T-helper 1 cell (primary cell): ENCODE data around the gene OLFM1.

ENCODE experiments used
- DNase-seq, 5 donors: peaks; one replicate each; pipeline ENCODE4 v3.0.0-alpha.2; 2012 to 2020

The OLFM1 gene

DNA sequence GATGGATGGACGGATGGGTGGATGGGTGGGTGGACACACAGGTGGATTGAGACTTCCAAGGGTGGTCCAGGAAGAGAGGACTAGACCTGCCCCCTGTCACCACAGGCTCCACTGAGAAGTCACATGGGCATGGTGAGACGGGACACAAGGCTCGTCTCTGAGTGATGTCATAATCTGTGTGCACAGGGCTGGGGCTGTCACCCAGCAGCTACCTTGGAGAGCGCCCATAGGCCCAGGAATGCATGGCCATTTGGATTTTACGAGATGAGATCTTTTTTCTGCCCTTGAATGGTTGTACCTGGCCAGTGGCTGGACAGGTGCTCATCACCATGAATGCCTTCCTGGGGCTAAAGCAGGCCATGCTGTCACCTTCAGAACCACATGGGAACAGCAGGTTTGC is 3.1 kb downstream of the OLFM1 start:
- DNase-seq, result no peak

DNA sequence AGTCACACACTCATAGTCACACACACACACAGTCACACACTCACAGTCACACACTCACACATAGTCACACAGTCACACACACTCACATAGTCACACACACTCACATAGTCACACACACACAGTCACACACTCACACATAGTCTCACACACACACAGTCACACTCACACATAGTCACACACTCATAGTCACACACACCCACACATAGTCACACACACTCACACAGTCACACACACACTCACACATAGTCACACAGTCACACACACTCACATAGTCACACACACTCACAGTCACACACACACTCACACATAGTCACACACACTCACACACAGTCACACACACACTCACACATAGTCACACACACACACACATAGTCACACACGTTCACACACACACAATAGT is 4.1 kb downstream of the OLFM1 start:
- DNase-seq, result no peak

DNA sequence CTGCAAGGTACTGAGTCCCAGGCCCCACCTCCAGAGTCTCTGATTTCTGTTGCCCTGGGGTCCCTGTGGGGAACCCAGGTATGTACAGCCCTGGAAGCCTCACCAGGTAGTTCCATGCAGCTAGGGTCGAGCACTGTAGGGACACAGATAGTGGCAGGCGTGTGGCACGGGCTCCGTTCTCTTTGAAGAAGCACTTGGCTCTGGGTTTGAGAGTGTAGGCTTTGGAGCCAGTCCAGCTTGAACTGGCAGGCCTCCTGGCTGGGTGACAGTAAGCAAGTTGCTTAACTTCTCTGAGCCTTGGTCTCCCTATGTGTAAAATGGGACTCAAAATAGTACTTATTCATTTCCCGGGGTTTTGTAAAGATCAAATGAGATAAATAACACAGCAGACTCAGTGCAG is 5.6 kb downstream of the OLFM1 start:
- DNase-seq, result no peak

DNA sequence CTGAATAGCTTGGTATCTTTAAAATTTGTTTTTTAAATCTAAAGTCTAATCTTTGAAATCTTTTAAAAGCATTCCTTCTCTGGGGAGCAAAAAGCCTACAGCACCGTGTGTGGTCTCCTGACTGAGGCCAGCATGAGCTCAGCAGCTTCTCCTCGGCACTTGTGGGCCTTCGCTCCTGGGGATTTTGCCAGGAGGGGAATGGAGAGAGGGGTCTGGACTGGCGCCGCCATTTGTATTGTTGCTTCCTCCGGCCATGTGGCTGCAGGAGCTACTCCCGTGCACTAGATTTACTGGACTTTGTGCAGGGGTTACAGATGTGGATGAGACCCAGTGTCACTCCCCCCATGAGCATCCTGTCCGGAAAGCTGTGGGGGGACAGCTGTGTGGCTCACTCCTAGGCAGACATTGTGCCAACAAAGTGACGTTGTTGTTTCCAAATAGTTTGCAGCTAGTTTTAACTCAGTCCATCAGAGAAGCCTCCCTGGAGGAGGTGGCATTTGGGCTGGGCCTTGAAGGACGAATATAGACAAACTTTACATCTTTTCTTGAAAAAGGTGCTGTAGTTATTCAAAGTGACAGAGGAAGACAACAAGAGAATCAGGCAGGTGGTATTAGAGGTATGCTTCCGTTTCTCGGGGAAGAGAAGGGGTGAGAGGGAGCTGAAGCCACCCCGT is 6.6 kb downstream of the OLFM1 start:
- no peak for DNase-seq

DNA sequence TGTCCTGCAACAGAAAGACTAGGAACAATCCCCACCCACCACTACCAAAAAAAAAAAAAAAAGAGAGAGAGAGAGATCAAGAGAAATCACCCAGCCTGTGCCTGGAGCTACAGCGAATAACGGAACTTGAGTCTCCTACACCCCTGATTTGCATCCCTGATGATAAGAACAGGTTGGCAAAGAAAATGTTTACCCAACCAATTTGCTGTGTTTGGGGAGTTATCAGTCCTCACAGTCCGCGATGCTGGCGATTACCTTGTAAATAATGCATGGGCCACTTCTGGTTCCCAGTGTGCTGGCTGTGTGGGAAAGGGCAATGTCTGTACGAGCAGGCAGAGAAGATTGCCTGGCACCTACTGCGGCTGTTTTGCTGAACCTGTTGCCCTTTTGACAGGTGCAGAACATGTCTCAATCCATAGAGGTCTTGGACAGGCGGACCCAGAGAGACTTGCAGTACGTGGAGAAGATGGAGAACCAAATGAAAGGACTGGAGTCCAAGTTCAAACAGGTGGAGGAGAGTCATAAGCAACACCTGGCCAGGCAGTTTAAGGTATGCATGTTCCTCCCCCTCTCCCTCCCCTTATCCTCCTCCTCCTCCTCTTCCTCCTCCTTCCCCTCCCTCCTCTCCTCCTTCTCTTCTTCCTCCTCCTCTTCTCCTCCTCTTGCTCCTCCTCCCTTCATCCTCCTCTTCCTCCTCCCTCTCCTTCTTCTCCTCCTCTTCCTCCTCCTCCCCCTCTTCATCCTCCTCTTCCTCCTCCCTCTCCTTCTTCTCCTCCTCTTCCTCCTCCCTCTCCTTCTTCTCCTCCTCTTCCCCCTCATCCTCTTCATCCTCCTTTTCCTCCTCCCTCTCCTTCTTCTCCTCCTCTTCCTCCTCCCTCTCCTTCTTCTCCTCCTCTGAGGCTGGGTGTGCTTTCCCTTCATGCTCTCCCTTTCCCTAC is 8.3 kb downstream of the OLFM1 start:
- DNase-seq, result no peak

DNA sequence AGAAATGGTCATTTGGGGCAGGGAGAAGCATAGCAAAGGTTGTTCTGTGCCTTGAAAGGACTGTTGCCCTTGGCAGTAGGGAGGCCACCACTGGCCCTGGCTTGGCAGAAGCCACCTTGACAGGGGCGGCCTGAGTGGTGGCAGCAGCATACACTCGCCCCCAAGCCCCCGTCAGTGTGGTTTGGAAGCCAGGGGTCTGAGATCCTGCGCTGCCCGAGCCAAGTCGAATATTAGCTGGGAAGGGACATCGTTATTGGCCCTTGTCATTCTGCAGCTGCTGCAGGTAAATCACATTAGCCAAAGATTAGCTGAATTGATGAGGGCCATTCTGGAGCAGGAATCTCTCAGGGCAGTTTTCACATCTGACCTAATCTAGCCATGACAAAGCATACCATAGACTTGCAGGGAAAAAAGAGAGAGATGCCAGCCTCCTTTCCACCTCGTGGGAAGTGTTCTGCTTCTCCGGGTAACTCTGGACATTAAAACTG is 9.0 kb downstream of the OLFM1 start:
- no peak for DNase-seq

DNA sequence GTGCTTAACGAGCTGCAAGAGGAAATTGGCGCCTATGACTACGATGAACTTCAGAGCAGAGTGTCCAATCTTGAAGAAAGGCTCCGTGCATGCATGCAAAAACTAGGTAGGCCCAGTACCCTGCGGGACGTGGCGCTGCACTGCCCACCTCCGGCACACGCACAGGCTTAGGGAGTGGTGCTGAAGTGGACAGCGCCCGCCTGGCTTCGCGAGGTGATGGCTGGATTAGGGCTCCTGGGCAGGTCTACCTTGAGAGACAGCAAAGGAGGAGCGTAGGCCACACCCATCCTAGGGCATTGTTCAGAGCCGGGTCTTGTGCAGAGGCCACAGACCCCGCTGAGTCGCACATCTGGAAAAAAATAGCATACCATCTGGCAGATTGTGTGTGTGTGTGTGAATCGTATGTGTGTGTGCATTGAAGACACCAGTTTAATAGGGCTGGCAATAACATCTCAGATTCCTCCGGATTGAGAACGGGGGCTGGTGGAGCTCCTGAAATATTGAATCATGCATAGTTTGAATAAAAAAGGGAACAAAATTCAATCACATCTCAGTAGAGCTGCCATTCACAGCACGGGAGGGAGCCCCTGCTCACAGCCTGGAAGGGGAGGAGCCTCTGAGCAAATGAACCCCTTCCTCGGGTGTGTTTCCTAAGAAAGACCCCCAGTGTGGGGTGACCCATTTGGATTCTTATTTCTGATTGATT is 11.1 kb downstream of the OLFM1 start:
- DNase-seq, result no peak

DNA sequence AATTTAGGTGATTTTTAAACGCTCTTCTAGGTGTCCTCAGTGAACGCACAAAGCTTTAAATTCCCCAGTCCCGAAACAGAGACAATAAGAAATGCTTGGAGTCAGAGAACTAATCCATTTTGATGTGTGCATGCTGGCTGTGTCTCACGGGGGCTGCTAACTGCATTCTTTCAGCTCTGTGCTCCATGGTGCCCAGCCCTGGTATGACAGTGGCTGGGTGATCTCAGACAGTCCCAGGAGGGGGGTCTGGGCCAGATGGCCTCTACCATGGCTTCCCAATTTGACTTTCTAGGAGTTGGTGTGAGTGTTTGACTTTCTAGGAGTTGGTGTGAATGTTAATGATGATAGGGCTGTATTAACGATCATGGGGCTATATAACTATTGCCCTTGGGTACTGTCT is 12.1 kb downstream of the OLFM1 start:
- DNase-seq, result no peak

DNA sequence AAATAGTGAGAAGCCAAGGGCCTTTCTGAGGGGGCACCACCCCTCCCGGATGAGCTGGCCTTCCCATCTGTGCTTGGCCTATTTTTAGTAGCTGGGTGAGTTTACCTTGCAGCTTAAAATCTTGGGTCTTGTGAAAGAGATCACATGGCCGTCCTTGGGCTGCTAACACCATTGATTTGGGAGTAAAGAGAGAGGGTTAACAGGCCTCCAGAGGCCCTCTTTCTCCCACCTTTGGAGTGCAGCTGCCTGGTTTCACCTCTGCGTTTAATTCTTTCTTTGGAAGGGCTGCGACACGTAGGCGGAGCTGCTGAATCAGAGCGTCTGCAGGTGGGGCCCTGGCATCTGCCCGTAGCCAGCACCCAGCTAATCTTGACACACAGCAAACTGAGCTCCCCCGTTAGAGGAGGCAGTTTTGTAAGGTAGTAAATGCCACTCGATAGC is 12.8 kb downstream of the OLFM1 start:
- no peak for DNase-seq

DNA sequence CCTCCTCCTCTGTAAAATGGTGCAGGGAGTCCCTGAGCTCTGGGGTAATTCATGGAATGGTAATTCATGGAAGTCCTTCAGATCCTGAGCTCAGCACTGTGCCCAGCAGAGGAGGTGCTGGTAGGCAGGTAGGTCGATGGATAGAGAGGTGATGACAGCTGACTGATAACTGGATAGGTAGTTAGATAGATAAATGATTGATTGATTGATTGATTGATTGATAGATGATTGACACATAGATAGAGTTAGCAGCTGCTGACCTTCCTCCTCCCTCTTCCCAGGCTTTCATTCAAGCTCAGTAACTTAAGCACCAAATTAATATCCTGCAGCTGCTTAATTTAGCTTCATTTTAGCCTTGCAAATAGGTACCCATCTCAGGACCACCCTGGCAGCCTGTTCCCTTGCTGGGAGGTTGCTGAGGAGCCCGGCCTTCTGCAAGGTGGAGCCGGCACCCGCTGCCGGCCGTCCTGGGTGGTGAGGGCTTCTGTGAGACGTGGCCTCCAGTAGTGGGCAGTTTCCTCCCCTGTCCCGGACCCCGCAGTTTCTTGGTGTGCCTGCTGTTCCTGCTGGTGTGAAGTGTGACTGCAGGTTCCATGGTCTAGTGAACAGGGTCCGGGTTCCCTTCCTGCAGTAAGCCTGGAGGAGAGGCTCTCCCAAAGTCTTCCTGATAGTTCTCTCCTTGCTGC is 13.4 kb downstream of the OLFM1 start:
- DNase-seq, result no peak

DNA sequence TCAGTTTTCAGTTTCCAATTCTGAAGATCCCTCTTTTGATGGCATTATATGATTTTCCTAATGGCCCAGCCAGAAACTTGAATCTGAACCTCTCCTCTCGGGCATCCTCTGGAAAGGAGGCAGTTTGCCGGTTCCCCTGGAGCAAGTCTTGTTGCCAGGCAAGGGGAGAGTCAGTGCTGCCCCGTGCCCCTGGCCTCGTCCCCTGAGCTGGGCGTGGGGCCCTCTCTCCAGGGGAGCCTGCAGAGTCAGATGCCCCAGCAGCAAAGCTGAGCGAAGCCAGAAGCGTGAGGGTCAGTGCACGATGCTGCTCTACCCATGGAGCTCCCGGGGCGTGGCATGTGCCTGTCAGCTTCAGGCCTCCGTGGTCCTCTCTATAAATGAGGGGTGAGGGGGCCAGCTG is 14.0 kb downstream of the OLFM1 start:
- DNase-seq, result no peak

DNA sequence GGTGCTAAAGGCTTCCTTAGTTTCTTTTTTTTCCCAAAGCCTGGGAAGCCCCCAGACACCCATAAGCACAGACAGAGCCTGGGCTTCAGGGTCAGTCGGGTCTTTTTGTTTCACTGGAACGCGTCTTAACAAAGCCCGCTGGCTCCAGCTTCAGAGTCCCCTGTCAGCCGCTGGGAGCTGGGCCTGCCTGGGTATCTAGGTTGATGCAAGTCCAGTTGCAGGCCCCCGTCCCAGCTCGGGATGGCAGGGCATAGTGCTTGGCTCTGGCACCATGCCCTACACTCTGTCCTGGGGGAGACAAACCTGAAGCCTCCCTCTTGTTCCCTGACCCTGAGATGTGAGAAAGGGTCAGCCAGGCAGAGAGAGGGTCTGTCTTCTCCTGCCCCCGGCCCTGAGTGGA is 14.5 kb downstream of the OLFM1 start:
- DNase-seq, result no peak

DNA sequence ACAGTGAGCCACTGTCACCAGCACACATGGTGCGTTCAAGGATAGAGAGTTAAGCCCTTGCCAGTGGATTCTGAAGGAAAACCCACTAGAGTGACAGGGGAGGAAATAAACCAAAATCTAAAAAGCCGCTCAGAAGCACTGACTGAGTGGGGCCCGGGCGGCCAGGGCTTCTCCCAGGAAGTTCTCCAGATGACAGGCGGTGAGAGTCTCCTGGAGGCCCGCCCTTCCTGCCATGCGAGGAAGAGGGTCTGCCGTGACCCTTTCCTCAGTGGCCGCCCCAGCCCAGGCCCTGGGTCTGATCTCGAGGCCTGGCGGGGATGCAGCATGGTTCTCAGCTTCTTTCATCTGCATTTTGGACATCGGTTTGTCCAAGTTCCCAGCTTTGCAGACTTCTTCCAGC is 14.9 kb downstream of the OLFM1 start:
- DNase-seq, result no peak

DNA sequence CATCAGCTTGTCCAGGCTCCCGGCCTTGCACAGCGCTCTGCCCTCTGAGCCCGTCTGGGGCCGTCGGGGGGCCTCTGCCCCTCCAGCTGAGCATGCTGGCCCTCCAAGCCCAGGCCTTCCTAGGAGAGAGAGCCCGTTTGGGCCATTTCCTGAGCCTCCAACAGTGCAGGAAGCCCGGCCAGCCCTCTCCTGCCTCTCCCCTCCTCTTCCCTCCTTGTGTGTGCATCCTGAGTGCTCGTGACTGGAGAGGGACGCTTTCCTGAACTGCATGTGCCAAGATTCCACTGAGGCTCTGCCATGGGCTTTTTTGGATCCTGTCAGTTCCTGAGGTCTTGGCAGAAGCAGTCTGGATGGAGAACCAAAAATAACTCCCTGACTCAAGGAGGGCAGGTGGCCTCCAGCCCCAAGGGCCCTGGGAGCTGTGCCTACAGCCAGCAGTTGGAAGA is 15.6 kb downstream of the OLFM1 start:
- DNase-seq, result no peak

DNA sequence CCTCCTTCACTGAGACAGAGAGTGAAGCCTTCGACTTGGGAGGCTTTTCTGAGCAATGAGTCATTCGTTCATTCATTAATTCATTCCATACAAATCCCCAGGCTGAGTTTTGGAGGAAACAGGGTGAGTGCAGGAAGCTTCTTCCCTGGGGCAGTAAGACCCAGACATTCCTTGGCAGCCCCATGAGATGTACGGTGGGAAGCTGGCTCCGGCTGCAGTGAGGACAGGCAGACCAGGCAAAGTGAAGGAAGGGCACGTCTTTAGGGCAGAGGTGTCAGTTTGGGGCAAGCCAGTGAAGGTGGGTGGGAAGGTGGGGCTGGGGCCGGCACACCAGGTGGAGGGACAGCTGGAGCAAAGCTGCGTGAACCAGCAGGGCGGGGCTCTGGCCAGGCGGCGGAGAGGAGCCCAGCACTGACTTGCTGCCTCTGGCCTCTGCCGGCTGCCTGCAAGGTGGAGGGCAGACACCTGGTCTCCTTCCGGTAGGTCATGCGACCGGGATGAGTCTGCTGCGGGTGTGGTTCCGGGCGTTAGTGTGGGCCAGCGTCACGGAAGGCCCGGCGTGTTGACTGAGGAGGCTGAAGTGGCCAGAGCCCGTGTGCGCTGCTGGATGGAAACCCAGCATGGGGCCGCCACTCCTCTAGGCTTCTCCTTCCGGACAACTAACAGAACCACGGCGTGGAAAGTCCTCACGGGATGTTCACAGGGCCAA is 16.6 kb downstream of the OLFM1 start:
- no peak for DNase-seq

DNA sequence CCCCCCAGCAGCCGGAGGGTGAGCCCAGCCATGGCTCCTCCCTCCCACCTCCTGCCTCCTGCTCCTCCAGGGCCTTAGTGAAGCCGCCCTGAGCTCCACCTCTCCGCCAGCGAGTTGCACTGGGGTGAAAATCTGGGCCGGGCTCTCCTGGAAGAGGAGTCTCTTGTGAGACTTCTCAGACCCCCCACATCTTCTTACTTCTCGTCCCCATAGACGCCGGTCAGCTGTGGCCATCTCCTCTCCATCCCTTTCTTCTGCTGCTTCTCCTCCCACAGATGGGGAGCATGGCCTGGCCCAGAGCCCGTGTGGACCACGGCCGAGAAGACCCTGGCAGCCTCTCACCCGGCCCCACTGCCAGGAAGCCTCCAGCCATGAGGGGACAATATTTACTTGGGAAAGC is 17.3 kb downstream of the OLFM1 start:
- no peak for DNase-seq

DNA sequence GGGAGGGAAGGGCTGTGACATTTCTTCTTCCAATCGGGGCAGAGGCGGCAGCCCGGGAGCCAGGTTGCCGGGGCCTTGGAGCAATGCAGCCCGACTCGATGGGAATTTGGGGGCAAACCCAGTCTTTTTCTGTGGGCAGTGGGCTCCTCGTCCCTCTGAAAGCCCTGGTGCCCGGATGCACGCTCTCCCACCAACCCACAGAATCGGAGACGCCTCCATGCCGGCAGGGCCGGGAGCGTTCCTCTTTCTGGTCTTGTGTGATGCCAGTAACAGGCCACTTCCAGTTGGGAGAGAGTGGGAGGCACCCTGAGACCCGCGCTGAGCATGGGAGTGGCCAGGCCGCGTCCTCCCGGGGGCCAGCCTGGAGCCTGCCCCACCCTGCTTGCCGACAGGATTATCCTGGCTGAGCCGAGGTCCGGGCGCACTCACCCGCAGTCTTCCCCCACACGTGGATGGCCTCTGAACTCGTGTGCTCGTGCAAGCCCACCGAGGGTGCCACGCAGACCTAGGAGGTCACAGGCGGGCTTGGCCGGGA is 17.8 kb downstream of the OLFM1 start:
- DNase-seq, result no peak

DNA sequence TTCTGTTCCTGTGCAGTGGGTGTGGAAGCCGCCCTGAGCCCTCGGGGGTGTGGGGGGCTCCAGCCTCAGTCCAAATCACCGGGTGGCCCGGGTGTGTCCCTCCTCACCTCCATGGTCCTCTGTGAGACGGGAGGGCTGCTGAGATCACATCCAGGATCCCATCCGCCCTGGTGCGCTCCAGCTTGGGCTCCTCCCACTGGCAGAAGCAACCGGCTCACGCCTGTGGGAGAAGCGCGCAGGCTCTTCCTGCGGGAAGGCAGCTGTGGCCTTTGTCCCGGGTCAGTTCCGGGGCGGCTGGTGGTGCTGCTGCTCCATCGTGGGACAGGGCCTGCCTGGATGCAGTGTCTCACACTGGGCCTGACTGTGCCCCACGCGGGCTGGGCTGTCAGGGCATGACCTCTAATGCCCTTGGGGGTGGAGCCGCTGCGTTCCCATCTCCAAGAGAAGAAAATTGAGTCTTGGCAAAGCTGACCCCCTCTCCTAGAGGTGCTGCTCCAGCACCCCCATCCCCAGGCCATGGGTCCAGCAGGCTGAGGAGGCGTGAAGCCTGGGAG is 18.5 kb downstream of the OLFM1 start:
- DNase-seq, result no peak

DNA sequence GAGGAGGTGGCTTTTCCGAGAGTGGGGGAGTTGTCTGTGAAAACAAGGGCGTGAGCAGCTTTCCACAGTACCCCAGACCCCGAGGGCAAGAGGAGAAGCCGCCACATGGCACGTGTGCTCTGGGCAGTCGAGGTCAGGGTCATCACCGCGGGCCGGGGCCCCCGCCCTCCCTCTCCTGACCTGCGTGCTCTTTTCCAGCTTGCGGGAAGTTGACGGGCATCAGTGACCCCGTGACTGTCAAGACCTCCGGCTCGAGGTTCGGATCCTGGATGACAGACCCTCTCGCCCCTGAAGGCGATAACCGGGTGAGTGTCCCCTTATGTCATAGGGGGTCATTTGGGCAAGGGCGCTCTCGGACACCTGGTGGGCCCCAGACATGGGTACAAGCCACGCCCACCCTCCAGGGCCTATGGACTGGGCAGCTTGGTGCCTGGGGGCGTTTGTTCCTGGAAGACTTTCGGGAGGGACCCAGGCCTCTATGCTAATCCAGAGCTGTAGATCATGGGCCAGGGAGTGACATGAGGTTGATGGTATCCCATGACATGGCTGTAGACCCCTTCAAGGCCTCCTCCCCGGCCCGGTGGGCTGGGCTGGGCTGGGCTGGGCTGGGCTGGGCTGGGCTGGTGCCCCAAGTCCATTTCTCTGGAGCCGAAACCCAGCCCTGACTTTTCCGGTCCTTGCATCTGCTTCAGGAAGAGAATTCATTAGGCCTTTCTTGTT is 19.2 kb downstream of the OLFM1 start:
- DNase-seq, result no peak

DNA sequence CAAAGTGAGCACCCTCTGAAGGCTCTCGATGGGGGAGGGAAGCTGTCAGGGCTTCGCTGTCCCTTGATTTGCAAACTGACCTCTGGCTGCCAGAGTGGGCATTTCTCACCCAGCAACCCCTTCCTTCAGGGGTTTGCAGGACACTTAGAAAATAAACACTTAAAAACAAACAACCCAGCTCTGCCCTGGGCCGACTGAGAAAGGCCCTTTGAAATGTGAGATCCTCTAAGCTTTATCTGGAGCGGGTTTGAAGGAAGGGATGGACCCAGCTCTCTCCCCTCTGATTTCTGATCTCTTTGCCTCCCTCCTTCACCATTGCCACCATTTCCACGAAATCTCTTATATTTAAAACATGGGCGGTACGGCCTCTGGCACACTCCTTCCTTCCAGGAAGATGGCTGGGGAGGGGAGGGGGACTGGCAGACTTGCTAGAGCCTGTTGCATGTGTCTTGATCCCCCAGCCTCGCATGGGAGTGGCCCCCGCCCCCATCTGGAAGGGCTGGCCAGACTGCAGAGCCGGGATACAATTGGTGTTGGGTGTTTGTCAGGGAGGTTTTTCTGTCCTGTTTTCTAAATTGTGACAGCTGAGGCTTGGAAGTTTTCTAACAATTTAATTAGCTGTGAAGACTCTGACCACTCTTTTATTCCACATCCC is 20.2 kb downstream of the OLFM1 start:
- no peak for DNase-seq
